ENCODE results near the gene PRR20G. TPM values are rescaled to one million over a fixed set of nuclear protein-coding genes. Genes with fewer than 3 reads are reported as not detected.

PRR20G gene
- total and polyA plus RNA-seq, 2 donors (not counting 1 experiment from before 2014, with no cell fraction given), result not detected

DNA sequence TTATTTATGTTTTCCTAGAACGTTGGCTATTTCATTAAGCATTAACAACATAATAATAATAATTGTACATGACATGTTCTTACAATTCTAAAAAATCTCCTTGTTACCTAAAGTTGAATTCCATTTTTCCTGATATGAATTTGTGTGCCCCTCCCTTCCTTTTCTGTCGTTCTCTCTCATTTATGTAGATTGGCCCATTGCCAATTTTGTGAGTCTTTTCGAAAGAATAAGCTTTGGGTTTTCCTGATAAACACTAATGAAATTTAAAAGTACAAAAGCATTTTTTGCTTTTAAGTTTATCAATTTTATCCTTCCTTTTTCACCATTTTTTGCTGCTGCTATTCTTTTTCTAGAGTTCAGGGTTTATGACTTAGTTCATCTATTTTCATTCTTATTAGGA is 50.0 kb downstream of the PRR20G start:
- H3K27ac ChIP-seq (ENCODE audit: insufficient read depth, low read length), result no peak overlapping the region
- no peak for DNase-seq (ENCODE audit: low read depth in 2 of 2)

DNA sequence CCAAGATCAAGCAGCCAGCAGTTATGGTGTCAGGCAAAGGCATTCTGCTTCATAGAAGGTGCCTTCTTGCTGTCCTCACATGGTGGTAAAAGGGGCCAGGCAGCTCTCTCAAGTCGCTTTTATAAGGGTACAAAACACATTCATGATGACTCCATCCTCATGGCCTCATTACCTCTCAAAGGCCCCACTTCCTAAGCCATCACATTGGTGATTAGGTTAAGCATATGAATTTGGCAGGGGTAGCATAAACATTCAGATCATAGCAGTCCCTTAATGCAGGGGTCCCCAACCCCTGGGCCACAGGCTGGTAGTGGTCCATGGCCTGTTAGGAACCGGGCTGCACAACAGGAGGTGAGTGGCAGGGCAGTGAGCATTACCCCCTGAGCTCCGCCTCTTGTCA is 52.1 kb downstream of the PRR20G start:
- Histone ChIP-seq H3K4me3 (replicated peaks in 1 of 4; ENCODE audit: control extremely low read depth in 1 of 4, insufficient read depth in 1 of 4, low read depth in 3 of 4, low read length in 4 of 4) (no peak overlapping the region), H3K27me3 (ENCODE audit: control insufficient read depth, insufficient read depth, low read length) (no peaks in the 10 kb centered on the region), H3K27ac (ENCODE audit: insufficient read depth, low read length) (no peak overlapping the region), H4K20me1 (ENCODE audit: control insufficient read depth, extremely low read depth, insufficient read depth, low read length) (no peaks in the 10 kb centered on the region), H3K9me3 (ENCODE audit: control insufficient read depth, insufficient read depth, low read depth, low read length) (no peaks in the 10 kb centered on the region), H2AFZ (ENCODE audit: low read length) (no peak overlapping the region), H3K4me1 (ENCODE audit: control insufficient read depth, extremely low read depth, insufficient read depth, low read length) (no peaks in the 10 kb centered on the region), H3K4me2 (ENCODE audit: extremely low read depth, insufficient read depth, low read length) (no peak overlapping the region), H3K36me3 (ENCODE audit: control insufficient read depth, insufficient read depth, low read length) (no peaks in the 10 kb centered on the region), H3K9ac (ENCODE audit: insufficient read depth, low read length) (no peak overlapping the region), H3K79me2 (ENCODE audit: control insufficient read depth, insufficient read depth, low read length) (no peaks in the 10 kb centered on the region)
- TF ChIP-seq, protein P1, sequence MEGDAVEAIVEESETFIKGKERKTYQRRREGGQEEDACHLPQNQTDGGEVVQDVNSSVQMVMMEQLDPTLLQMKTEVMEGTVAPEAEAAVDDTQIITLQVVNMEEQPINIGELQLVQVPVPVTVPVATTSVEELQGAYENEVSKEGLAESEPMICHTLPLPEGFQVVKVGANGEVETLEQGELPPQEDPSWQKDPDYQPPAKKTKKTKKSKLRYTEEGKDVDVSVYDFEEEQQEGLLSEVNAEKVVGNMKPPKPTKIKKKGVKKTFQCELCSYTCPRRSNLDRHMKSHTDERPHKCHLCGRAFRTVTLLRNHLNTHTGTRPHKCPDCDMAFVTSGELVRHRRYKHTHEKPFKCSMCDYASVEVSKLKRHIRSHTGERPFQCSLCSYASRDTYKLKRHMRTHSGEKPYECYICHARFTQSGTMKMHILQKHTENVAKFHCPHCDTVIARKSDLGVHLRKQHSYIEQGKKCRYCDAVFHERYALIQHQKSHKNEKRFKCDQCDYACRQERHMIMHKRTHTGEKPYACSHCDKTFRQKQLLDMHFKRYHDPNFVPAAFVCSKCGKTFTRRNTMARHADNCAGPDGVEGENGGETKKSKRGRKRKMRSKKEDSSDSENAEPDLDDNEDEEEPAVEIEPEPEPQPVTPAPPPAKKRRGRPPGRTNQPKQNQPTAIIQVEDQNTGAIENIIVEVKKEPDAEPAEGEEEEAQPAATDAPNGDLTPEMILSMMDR (conservative IDR thresholded peaks at IDR 0.05 in 1 of 2, IDR thresholded peaks at IDR 0.05 in 1 of 2; ENCODE audit: low read depth in 1 of 2, low read length in 2 of 2), result no peak
- no peak for TF ChIP-seq EZH2 (IDR thresholded peaks at IDR 0.05; ENCODE audit: low read length, missing control alignments)
- no peak for DNase-seq (ENCODE audit: low read depth in 2 of 2)

More for the DNA sequence above, 50.0 kb downstream of the PRR20G start:
- Histone ChIP-seq H3K36me3 (ENCODE audit: control insufficient read depth, insufficient read depth, low read length) (no peaks in the 10 kb centered on the region), H2AFZ (ENCODE audit: low read length) (no peak overlapping the region), H3K4me2 (ENCODE audit: extremely low read depth, insufficient read depth, low read length) (no peak overlapping the region), H3K9me3 (ENCODE audit: control insufficient read depth, insufficient read depth, low read depth, low read length) (no peaks in the 10 kb centered on the region), H3K9ac (ENCODE audit: insufficient read depth, low read length) (no peak overlapping the region), H3K4me1 (ENCODE audit: control insufficient read depth, extremely low read depth, insufficient read depth, low read length) (no peaks in the 10 kb centered on the region), H3K27me3 (ENCODE audit: control insufficient read depth, insufficient read depth, low read length) (no peaks in the 10 kb centered on the region), H3K4me3 (replicated peaks in 1 of 4; ENCODE audit: control extremely low read depth in 1 of 4, insufficient read depth in 1 of 4, low read depth in 3 of 4, low read length in 4 of 4) (no peak overlapping the region), H3K79me2 (ENCODE audit: control insufficient read depth, insufficient read depth, low read length) (no peaks in the 10 kb centered on the region), H4K20me1 (ENCODE audit: control insufficient read depth, extremely low read depth, insufficient read depth, low read length) (no peaks in the 10 kb centered on the region)
- no peak for TF ChIP-seq EZH2 (IDR thresholded peaks at IDR 0.05; ENCODE audit: low read length, missing control alignments)
- TF ChIP-seq, protein P1 (conservative IDR thresholded peaks at IDR 0.05 in 1 of 2, IDR thresholded peaks at IDR 0.05 in 1 of 2; ENCODE audit: low read depth in 1 of 2, low read length in 2 of 2), result no peak

DNA sequence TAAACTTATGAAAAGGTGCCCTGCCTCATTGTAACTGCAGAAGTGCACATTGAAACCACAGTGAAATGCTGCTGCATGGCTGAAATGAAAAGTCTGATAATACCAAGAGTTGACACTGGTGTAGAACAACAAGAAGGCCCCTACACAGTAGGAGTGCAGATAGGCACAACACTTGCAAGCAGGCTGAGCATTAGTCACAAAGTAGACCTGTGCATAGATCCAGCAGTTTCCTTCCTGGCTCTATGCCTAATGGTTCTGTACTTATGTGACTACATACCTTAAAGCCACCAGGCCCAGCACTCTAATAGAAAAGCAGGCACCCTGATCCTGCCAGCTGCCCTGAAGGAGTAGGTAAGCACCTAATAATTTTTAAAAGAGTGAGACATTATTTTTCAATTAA is 53.1 kb downstream of the PRR20G start:
- Histone ChIP-seq H3K4me3 (replicated peaks in 1 of 4; ENCODE audit: control extremely low read depth in 1 of 4, insufficient read depth in 1 of 4, low read depth in 3 of 4, low read length in 4 of 4) (no peak overlapping the region), H4K20me1 (ENCODE audit: control insufficient read depth, extremely low read depth, insufficient read depth, low read length) (no peaks in the 10 kb centered on the region), H3K9me3 (ENCODE audit: control insufficient read depth, insufficient read depth, low read depth, low read length) (no peaks in the 10 kb centered on the region), H3K9ac (ENCODE audit: insufficient read depth, low read length) (no peak overlapping the region), H3K27ac (ENCODE audit: insufficient read depth, low read length) (no peak overlapping the region), H3K27me3 (ENCODE audit: control insufficient read depth, insufficient read depth, low read length) (no peaks in the 10 kb centered on the region), H2AFZ (ENCODE audit: low read length) (no peak overlapping the region), H3K4me1 (ENCODE audit: control insufficient read depth, extremely low read depth, insufficient read depth, low read length) (no peaks in the 10 kb centered on the region), H3K36me3 (ENCODE audit: control insufficient read depth, insufficient read depth, low read length) (no peaks in the 10 kb centered on the region), H3K79me2 (ENCODE audit: control insufficient read depth, insufficient read depth, low read length) (no peaks in the 10 kb centered on the region), H3K4me2 (ENCODE audit: extremely low read depth, insufficient read depth, low read length) (no peak overlapping the region)
- no peak for DNase-seq (ENCODE audit: low read depth in 2 of 2)
- TF ChIP-seq, protein P1 (conservative IDR thresholded peaks at IDR 0.05 in 1 of 2, IDR thresholded peaks at IDR 0.05 in 1 of 2; ENCODE audit: low read depth in 1 of 2, low read length in 2 of 2), result no peak
- no peak for TF ChIP-seq EZH2 (IDR thresholded peaks at IDR 0.05; ENCODE audit: low read length, missing control alignments)

Other genes starting within 250 kb of the PRR20G start
- gene PRR23E, start 94.9 kb downstream of the PRR20G start, total RNA-seq, result not detected in 2 replicates
- gene PRR23E, start 94.9 kb downstream of the PRR20G start, polyA plus RNA-seq, result not detected in 2 replicates

Measured in fibroblast of lung (primary cell).